ENCODE results near the gene FAM43B.

The FAM43B gene

GRCh38 chr1:20571427-20571826, 19.1 kb downstream of the FAM43B start:
- TF ChIP-seq TAF1 (IDR thresholded peaks at IDR 0.05; ENCODE audit: low read depth): no peak
- no peak for TF ChIP-seq FOXM1 (IDR thresholded peaks at IDR 0.05; ENCODE audit: borderline replicate concordance, low read depth)
- TF ChIP-seq EGR1 (IDR thresholded peaks at IDR 0.05): no peak
- TF ChIP-seq RAD21 (IDR thresholded peaks at IDR 0.05; ENCODE audit: low read depth): no peak
- TF ChIP-seq YY1 (IDR thresholded peaks at IDR 0.05; ENCODE audit: low read depth): no peak
- TF ChIP-seq, protein P1, sequence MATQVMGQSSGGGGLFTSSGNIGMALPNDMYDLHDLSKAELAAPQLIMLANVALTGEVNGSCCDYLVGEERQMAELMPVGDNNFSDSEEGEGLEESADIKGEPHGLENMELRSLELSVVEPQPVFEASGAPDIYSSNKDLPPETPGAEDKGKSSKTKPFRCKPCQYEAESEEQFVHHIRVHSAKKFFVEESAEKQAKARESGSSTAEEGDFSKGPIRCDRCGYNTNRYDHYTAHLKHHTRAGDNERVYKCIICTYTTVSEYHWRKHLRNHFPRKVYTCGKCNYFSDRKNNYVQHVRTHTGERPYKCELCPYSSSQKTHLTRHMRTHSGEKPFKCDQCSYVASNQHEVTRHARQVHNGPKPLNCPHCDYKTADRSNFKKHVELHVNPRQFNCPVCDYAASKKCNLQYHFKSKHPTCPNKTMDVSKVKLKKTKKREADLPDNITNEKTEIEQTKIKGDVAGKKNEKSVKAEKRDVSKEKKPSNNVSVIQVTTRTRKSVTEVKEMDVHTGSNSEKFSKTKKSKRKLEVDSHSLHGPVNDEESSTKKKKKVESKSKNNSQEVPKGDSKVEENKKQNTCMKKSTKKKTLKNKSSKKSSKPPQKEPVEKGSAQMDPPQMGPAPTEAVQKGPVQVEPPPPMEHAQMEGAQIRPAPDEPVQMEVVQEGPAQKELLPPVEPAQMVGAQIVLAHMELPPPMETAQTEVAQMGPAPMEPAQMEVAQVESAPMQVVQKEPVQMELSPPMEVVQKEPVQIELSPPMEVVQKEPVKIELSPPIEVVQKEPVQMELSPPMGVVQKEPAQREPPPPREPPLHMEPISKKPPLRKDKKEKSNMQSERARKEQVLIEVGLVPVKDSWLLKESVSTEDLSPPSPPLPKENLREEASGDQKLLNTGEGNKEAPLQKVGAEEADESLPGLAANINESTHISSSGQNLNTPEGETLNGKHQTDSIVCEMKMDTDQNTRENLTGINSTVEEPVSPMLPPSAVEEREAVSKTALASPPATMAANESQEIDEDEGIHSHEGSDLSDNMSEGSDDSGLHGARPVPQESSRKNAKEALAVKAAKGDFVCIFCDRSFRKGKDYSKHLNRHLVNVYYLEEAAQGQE (IDR thresholded peaks at IDR 0.05; ENCODE audit: low read depth): no peak
- no peak for TF ChIP-seq TCF12 (IDR thresholded peaks at IDR 0.05; ENCODE audit: low read depth)
- no peak for TF ChIP-seq CREB1 (IDR thresholded peaks at IDR 0.05; ENCODE audit: low read depth)
- TF ChIP-seq CEBPB (IDR thresholded peaks at IDR 0.05): no peak
- TF ChIP-seq, protein P2, sequence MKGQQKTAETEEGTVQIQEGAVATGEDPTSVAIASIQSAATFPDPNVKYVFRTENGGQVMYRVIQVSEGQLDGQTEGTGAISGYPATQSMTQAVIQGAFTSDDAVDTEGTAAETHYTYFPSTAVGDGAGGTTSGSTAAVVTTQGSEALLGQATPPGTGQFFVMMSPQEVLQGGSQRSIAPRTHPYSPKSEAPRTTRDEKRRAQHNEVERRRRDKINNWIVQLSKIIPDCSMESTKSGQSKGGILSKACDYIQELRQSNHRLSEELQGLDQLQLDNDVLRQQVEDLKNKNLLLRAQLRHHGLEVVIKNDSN (IDR thresholded peaks at IDR 0.05): no peak
- no peak for TF ChIP-seq EP300 (IDR thresholded peaks at IDR 0.05; ENCODE audit: borderline replicate concordance)

- no peak for TF ChIP-seq NFIC (IDR thresholded peaks at IDR 0.05)
- TF ChIP-seq, protein P2 (IDR thresholded peaks at IDR 0.05): no peak
- TF ChIP-seq, protein P1 (IDR thresholded peaks at IDR 0.05; ENCODE audit: low read depth): no peak
- TF ChIP-seq RAD21 (IDR thresholded peaks at IDR 0.05; ENCODE audit: low read depth): no peak
- TF ChIP-seq EP300 (IDR thresholded peaks at IDR 0.05; ENCODE audit: borderline replicate concordance): no peak
- TF ChIP-seq ZBTB7A (IDR thresholded peaks at IDR 0.05; ENCODE audit: low read depth): no peak
- TF ChIP-seq YY1 (IDR thresholded peaks at IDR 0.05; ENCODE audit: low read depth): no peak
- no peak for TF ChIP-seq TAF1 (IDR thresholded peaks at IDR 0.05; ENCODE audit: low read depth)
- no peak for TF ChIP-seq CREB1 (IDR thresholded peaks at IDR 0.05; ENCODE audit: low read depth)
- TF ChIP-seq TCF12 (IDR thresholded peaks at IDR 0.05; ENCODE audit: low read depth): no peak
- TF ChIP-seq CEBPB (IDR thresholded peaks at IDR 0.05): no peak
- TF ChIP-seq MAX (IDR thresholded peaks at IDR 0.05): no peak
- TF ChIP-seq EGR1 (IDR thresholded peaks at IDR 0.05): no peak
Observed at GRCh38 chr1:20573987-20574386, 21.6 kb downstream of the FAM43B start.

GRCh38 chr1:20574686-20575540, 22.5 kb downstream of the FAM43B start:
- no peak for TF ChIP-seq ZBTB7A (IDR thresholded peaks at IDR 0.05; ENCODE audit: low read depth)
- TF ChIP-seq MAX (IDR thresholded peaks at IDR 0.05): no peak
- no peak for TF ChIP-seq TAF1 (IDR thresholded peaks at IDR 0.05; ENCODE audit: low read depth)
- TF ChIP-seq TEAD4 (IDR thresholded peaks at IDR 0.05): peak; percentile 54
- peak; percentile 70 for TF ChIP-seq NFIC (IDR thresholded peaks at IDR 0.05)
- TF ChIP-seq, protein P1 (IDR thresholded peaks at IDR 0.05; ENCODE audit: low read depth): no peak
- no peak for TF ChIP-seq CEBPB (IDR thresholded peaks at IDR 0.05)
- TF ChIP-seq, protein P2 (IDR thresholded peaks at IDR 0.05): no peak
- TF ChIP-seq CREB1 (IDR thresholded peaks at IDR 0.05; ENCODE audit: low read depth): no peak
- 0 out of 2 replicates have a peak, but pooled peaks have one; percentile 32 for TF ChIP-seq YY1 (IDR thresholded peaks at IDR 0.05; ENCODE audit: low read depth)
- no peak for TF ChIP-seq FOXM1 (IDR thresholded peaks at IDR 0.05; ENCODE audit: borderline replicate concordance, low read depth)
- no peak for TF ChIP-seq EP300 (IDR thresholded peaks at IDR 0.05; ENCODE audit: borderline replicate concordance)
- no peak for TF ChIP-seq TCF12 (IDR thresholded peaks at IDR 0.05; ENCODE audit: low read depth)
- no peak for TF ChIP-seq EGR1 (IDR thresholded peaks at IDR 0.05)
- TF ChIP-seq RAD21 (IDR thresholded peaks at IDR 0.05; ENCODE audit: low read depth): peak; percentile 95
